ENCODE measurements around the gene CELF4.

Gene CELF4

DNA sequence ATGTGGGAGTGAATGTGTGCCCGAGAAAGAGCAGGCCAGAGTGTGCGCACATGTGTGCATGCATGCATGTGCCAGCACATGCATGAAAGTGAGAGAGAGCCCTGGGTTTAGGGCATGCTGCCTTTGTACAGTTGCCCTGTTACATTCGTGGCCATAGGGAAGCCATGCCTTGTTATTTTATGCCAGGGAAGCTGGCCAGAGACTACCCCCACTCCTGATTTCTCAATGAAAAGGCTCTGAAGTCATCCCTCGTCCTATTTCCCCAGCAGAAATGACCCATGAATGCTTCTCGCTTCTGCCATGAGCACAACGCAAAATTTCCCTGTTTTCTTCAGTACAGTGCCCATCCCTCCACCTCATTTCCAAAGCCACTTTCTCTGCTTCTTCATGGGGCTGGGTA lies 143.0 kb downstream of the CELF4 start:
- in situ Hi-C loops (cut with MboI; ENCODE audit: low pct_unique_long_range_greater_than_20kb, low sequenced_read_pairs, unreplicated experiment) = no loop called here

GRCh38 chr18:37422116-37422515 lies 143.5 kb downstream of the CELF4 start:
- in situ Hi-C loops (cut with MboI; ENCODE audit: low pct_unique_long_range_greater_than_20kb, low sequenced_read_pairs, unreplicated experiment) = no loop called here
- DNase-seq (ENCODE audit: low spot score) = no peak
- TF ChIP-seq CTCF (IDR thresholded peaks at IDR 0.05; ENCODE audit: extremely low read depth, insufficient read depth, missing control alignments) = no peak

More for the DNA sequence above, 143.0 kb downstream of the CELF4 start:
- no peak for DNase-seq (ENCODE audit: low spot score)
- TF ChIP-seq CTCF (IDR thresholded peaks at IDR 0.05; ENCODE audit: extremely low read depth, insufficient read depth, missing control alignments) = no peak

GRCh38 chr18:37421341-37422077 lies 144.1 kb downstream of the CELF4 start:
- in situ Hi-C loops (cut with MboI; ENCODE audit: low pct_unique_long_range_greater_than_20kb, low sequenced_read_pairs, unreplicated experiment) = no loop called here

DNA sequence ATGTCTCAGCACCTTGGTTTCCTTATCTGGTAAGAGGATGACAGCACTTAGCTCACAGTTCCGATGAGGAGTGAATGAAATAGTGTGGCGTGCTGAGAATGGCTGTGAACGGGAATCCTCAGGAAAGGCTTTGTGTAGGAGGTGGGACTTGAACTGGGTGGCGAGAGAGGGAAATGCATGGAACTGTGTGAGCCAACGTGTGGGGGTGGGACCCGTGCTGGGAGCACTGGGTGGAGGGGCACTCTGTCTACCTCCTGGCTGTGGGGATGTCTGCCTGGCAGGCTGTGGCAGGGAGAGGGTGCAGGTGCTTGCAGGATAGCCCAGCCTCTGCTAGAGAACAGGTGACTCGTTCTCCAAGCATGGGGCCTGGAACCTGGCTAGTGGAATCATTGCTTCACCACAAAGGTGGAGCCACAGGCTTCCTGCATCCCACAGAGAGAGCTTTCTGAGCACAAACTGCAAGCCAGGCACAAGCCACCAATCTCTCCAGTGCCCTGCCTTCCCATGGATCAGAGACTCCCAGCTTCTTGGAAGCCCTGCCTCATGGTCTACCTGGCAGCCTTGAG lies 145.2 kb downstream of the CELF4 start:
- in situ Hi-C loops (cut with MboI; ENCODE audit: low pct_unique_long_range_greater_than_20kb, low sequenced_read_pairs, unreplicated experiment) = no loop called here
- no peak for DNase-seq (ENCODE audit: low spot score)
- no peak for TF ChIP-seq CTCF (IDR thresholded peaks at IDR 0.05; ENCODE audit: extremely low read depth, insufficient read depth, missing control alignments)

More at GRCh38 chr18:37421341-37422077, 144.1 kb downstream of the CELF4 start:
- TF ChIP-seq CTCF (IDR thresholded peaks at IDR 0.05; ENCODE audit: extremely low read depth, insufficient read depth, missing control alignments) = no peak
- DNase-seq (ENCODE audit: low spot score) = no peak

DNA sequence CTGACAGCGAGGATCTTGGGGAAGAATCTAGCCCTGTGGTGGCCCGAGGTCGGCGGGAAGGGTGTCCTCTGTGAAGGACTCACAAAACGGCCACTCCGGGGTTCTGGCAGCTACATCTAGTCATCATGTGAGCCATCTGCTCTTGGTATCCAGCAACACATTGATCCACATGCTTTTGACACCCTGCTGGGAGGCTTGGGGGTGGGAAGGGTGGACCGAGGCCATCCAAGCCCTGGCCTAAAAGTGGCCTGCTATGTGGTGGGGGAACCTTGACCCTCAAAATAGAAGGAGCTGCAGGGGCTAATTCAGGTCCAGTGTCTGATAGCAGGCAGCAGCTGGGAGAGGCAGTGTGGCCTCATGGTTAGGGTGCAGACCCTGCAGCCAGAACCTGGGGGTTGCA lies 145.7 kb downstream of the CELF4 start:
- in situ Hi-C loops (cut with MboI; ENCODE audit: low pct_unique_long_range_greater_than_20kb, low sequenced_read_pairs, unreplicated experiment) = no loop called here
- no peak for TF ChIP-seq CTCF (IDR thresholded peaks at IDR 0.05; ENCODE audit: extremely low read depth, insufficient read depth, missing control alignments)
- no peak for DNase-seq (ENCODE audit: low spot score)

DNA sequence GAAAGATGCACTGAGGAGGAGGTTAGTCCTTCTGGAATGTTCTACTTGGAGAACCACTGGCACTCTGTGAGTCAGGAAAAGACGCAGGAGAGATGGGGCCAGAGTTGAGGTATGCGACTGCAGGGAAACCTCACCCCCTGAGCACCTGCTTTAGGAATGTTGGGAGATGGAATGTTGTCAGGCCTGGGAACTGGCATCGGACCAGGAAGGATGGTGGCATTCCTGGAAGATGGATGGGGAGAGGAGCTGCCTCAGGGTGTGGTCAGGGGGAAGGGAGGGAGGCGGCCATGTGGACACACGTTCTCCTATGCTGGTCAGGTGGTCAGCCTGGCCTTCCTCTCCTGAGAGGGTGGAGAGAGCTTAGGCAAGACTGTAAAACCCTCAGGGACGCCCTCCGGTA lies 146.3 kb downstream of the CELF4 start:
- no peak for DNase-seq (ENCODE audit: low spot score)
- in situ Hi-C loops (cut with MboI; ENCODE audit: low pct_unique_long_range_greater_than_20kb, low sequenced_read_pairs, unreplicated experiment) = no loop called here
- no peak for TF ChIP-seq CTCF (IDR thresholded peaks at IDR 0.05; ENCODE audit: extremely low read depth, insufficient read depth, missing control alignments)
